ENCODE results near the gene RMC1.

DNA sequence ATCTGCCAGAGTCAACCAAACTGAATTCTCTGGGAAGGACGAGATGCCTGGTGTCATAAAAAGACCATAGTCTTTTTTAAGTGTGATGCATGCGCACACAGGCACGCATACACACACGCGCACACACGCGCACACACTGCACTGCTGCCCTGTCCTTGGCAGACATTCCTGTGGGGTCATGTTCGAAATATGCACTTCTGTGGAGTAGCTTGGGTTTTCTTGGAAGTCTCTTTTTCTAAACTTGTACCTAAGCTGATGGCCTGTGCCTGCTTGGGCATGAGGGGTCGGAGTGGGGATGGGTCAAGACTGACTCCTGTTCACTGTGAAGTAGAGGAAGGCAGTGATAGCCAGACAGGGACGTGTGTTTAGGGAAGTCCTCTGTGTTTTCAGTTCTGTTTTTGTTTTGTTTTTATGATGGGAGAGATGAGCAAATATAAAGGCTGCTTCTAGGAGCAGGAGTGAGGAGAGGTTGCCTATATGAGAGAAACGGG, 4.0 kb upstream of the RMC1 start:
- TF ChIP-seq POLR2A (IDR thresholded peaks at IDR 0.05), result no peak
- TF ChIP-seq EP300 (IDR thresholded peaks at IDR 0.05), result no peak

All from upper lobe of left lung (tissue), 4 donors.